ENCODE data around the gene TPSAB1. TPM values are rescaled to one million over a fixed set of nuclear protein-coding genes. Genes with fewer than 3 reads are reported as not detected.

Gene TPSAB1
- total and polyA plus RNA-seq, 10 of the 15 experiments (the other 5 are each of a cell fraction or from before 2014, with no cell fraction given) = 0.06 TPM; not detected in 9

DNA sequence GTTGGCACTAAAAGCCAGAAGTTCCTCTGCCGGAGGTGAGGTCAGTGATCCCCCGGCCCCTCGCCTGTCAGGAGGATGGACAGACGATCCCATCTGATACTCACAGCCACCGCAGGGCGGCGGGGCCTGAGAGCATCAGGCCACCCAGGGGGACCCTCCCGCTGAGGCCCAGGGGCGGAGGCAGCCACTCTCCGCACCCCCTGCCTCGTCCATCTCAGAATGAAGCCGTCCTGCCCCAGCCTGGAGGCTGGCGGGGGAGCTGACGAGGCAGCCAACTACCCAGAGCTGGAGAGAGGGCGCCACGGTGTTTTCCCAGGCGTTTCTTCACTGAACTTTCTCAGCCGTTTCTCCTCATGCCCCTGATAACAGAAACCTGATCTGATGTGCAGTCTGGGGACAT is 38.0 kb downstream of the TPSAB1 start (continued):
- TF ChIP-seq NFXL1 (IDR thresholded peaks at IDR 0.05; ENCODE audit: borderline replicate concordance) = no peak

DNA sequence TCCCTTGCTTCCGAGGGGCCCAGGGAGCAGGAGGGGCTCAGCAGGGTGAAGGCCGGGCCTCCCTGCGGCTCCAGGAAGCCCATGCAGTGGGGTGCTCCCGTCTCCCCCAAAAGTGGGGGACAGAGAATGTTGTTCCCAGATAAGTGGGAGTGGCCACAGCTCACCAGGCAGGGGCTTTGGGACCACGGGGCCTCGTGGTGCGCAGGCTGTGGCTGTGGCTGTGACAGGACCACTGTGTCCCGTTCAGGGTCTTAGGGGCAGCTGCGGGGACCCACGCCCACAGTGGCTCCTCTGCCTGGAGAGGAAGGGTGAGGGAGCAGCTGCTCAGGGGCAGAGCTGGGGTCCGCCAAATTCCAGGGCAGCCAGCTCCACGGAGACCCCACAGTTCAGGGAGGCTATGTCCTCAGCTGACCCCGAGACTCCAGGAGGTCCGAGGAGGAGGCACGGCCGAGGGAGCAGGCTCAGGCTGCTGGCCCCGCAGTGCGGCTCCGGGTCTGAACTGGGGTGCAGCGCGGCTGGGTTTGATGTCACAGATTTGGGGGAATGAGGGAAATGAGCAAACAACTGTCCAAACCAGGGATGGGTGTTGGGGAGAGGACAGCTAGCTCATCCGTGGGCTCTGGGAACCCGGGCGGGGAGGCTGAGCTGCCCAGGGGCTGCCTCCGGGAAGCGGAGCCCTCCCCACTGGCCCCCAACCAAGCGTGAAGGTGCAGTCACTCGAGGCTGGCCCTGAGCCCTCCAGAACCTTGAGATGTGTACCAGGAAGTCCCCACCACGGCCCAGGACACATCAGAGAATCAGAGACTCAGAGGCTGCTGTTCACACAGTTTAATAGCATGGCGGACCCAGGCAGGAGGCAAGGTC is 38.8 kb downstream of the TPSAB1 start:
- WGBS (ENCODE audit: insufficient coverage, insufficient replicate concordance, low lambda C conversion rate, missing lambda C conversion rate) = 39% methylated on average over 30 of the region's 30 CpGs
- H3K4me2 ChIP-seq (ENCODE audit: control insufficient read depth, insufficient read depth) = no peak overlapping the region
- no peaks in the 10 kb centered on the region for H4K20me1 ChIP-seq (ENCODE audit: control insufficient read depth, insufficient read depth)
- H3K27ac ChIP-seq (ENCODE audit: control insufficient read depth, insufficient read depth) = no peak overlapping the region
- ChIA-PET CTCF (no interaction called here), RAD21 (ENCODE audit: unreplicated experiment) (no interaction called here), SMC1A (ENCODE audit: uncharacterized antibody, unreplicated experiment) (no interaction called here), POLR2A (no interaction called here)
- FAIRE-seq = no peak
- no TSS peak for BruUV-seq (replicated peaks)
- H3K27me3 ChIP-seq (replicated peaks in 1 of 2; ENCODE audit: control insufficient read depth in 2 of 2, insufficient read depth in 2 of 2, low read length in 1 of 2) = no peaks in the 10 kb centered on the region; a peak in 1 of 4 replicates
- no peak overlapping the region for H3K4me3 ChIP-seq
- intact Hi-C loops (cut with micrococcal nuclease; ENCODE audit: unreplicated experiment) = no loop called here
- no peaks in the 10 kb centered on the region for H3K9me3 ChIP-seq (replicated peaks; ENCODE audit: control insufficient read depth, insufficient read depth, low read length)
- in situ Hi-C loops (cut with MboI) = no loop called here
- no peak for ATAC-seq
- no peak for TF ChIP-seq RBBP5 (conservative IDR thresholded peaks at IDR 0.05)
- no peak for DNase-seq (ENCODE audit: low read depth, low spot score)
- H3K79me2 ChIP-seq (ENCODE audit: control insufficient read depth, insufficient read depth, low read length) = no peaks in the 10 kb centered on the region
- no peak overlapping the region for H2AFZ ChIP-seq (ENCODE audit: control insufficient read depth, low read depth, low read length)
- H3K4me1 ChIP-seq (ENCODE audit: control insufficient read depth, insufficient read depth, low read length) = no peaks in the 10 kb centered on the region
- H3K36me3 ChIP-seq (ENCODE audit: control insufficient read depth in 2 of 2, insufficient read depth in 2 of 2, low read length in 1 of 2) = no peaks in the 10 kb centered on the region
- H3K9ac ChIP-seq (ENCODE audit: control insufficient read depth, insufficient read depth, low read length) = no peak overlapping the region

DNA sequence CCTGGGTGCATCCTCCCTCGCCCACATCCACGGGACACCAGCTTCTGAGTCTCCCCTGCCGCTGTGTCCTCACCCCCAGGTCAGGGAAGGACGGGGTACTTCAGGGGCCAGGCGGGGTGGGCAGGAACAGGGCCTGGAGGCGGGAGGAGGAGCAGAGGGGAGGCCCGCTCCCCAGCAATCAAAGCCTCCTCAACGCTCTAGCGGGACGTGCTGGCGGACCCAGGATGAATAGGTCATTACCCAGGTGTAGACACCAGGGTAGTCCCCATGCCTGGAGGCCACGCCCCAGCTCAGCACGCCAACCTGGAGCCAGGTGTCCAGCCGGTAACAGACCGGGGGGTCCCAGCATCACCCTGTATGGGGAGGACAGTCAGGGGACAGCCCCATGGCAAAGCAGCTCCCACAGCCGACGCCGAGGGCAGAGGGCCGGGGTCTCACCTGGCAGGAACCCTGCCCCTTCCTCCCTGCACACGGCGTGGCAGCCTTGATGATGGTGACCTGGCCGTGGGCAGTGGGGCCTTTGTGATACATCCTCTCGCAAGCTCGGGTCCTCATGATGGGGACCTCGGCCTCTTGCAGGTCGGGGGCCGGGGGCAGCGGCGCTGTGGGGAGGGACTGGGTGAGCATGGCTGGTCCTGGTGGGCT is 39.6 kb downstream of the TPSAB1 start:
- SMC1A ChIA-PET (ENCODE audit: uncharacterized antibody, unreplicated experiment) = no interaction called here

More for the DNA sequence above, 39.6 kb downstream of the TPSAB1 start:
- no peaks in the 10 kb centered on the region for H3K4me1 ChIP-seq (ENCODE audit: control insufficient read depth, insufficient read depth, low read length)
- H4K20me1 ChIP-seq (ENCODE audit: control insufficient read depth, insufficient read depth) = no peaks in the 10 kb centered on the region
- no peaks in the 10 kb centered on the region for H3K36me3 ChIP-seq (ENCODE audit: control insufficient read depth in 2 of 2, insufficient read depth in 2 of 2, low read length in 1 of 2)
- in situ Hi-C loops (cut with MboI) = no loop called here
- H3K27ac ChIP-seq (ENCODE audit: control insufficient read depth, insufficient read depth) = no peak overlapping the region
- no peaks in the 10 kb centered on the region; a peak in 1 of 4 replicates for H3K27me3 ChIP-seq (replicated peaks in 1 of 2; ENCODE audit: control insufficient read depth in 2 of 2, insufficient read depth in 2 of 2, low read length in 1 of 2)
- CTCF ChIA-PET = no interaction called here
- H3K4me3 ChIP-seq = no peak overlapping the region
- RAD21 ChIA-PET (ENCODE audit: unreplicated experiment) = no interaction called here
- H3K9me3 ChIP-seq (replicated peaks; ENCODE audit: control insufficient read depth, insufficient read depth, low read length) = no peaks in the 10 kb centered on the region
- intact Hi-C loops (cut with micrococcal nuclease; ENCODE audit: unreplicated experiment) = no loop called here
- TF ChIP-seq, protein P1, sequence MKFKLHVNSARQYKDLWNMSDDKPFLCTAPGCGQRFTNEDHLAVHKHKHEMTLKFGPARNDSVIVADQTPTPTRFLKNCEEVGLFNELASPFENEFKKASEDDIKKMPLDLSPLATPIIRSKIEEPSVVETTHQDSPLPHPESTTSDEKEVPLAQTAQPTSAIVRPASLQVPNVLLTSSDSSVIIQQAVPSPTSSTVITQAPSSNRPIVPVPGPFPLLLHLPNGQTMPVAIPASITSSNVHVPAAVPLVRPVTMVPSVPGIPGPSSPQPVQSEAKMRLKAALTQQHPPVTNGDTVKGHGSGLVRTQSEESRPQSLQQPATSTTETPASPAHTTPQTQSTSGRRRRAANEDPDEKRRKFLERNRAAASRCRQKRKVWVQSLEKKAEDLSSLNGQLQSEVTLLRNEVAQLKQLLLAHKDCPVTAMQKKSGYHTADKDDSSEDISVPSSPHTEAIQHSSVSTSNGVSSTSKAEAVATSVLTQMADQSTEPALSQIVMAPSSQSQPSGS (IDR thresholded peaks at IDR 0.05; ENCODE audit: low read length) = no peak
- no peak for TF ChIP-seq SREBF1 (IDR thresholded peaks at IDR 0.05; ENCODE audit: low read length)
- POLR2A ChIA-PET = no interaction called here
- no peak overlapping the region for H3K4me2 ChIP-seq (ENCODE audit: control insufficient read depth, insufficient read depth)
- BruUV-seq (replicated peaks) = no TSS peak
- ATAC-seq (no peak), DNase-seq (ENCODE audit: low read depth, low spot score) (no peak), FAIRE-seq (no peak)
- no peaks in the 10 kb centered on the region for H3K79me2 ChIP-seq (ENCODE audit: control insufficient read depth, insufficient read depth, low read length)
- no peak overlapping the region for H2AFZ ChIP-seq (ENCODE audit: control insufficient read depth, low read depth, low read length)
- H3K9ac ChIP-seq (ENCODE audit: control insufficient read depth, insufficient read depth, low read length) = no peak overlapping the region
- 44% methylated on average over 29 of the region's 29 CpGs for WGBS (ENCODE audit: insufficient coverage, insufficient replicate concordance, low lambda C conversion rate, missing lambda C conversion rate)

Measured in GM12878 (cell line).